Superior temporal gyrus (tissue), 1 donor: Measurements from ENCODE around the gene CDK19.
"Not testable (repeated sequence)": the region's sequence is repeated elsewhere in the genome, so short reads cannot be mapped to it uniquely, and the experiment has no call there.

Experiments
- DNase-seq: peaks from one replicate; pipeline ENCODE4 v3.0.0-alpha.2; 2016; ENCODE audit errors: extremely low spot score

CDK19 gene

GRCh38 chr6:110756817-110757216 lies 58.5 kb downstream of the CDK19 start:
- DNase-seq = no peak

- no peak for DNase-seq
These were observed 59.8 kb downstream of the CDK19 start for GRCh38 chr6:110755411-110755834.

- DNase-seq = not testable (repeated sequence)
These were observed 61.2 kb downstream of the CDK19 start for GRCh38 chr6:110753936-110754668.

- DNase-seq = peak; percentile 34
These were observed 66.8 kb downstream of the CDK19 start for GRCh38 chr6:110748453-110748852.

- DNase-seq = no peak
These were observed 68.6 kb downstream of the CDK19 start for GRCh38 chr6:110746680-110747079.

- no peak for DNase-seq
These were observed 70.3 kb downstream of the CDK19 start for GRCh38 chr6:110744991-110745390.

- DNase-seq = not testable (repeated sequence)
These were observed 72.7 kb downstream of the CDK19 start for GRCh38 chr6:110742552-110742951.

GRCh38 chr6:110741517-110741916 lies 73.8 kb downstream of the CDK19 start:
- no peak for DNase-seq

GRCh38 chr6:110738899-110739365 lies 76.3 kb downstream of the CDK19 start:
- no peak for DNase-seq

GRCh38 chr6:110735666-110736065 lies 79.6 kb downstream of the CDK19 start:
- no peak for DNase-seq

- no peak for DNase-seq
These were observed 83.4 kb downstream of the CDK19 start for GRCh38 chr6:110731898-110732297.

GRCh38 chr6:110731196-110731595 lies 84.1 kb downstream of the CDK19 start:
- no peak for DNase-seq

GRCh38 chr6:110728501-110728900 lies 86.8 kb downstream of the CDK19 start:
- no peak for DNase-seq

- DNase-seq = no peak
These were observed 92.3 kb downstream of the CDK19 start for GRCh38 chr6:110723017-110723416.

- no peak for DNase-seq
These were observed 95.2 kb downstream of the CDK19 start for GRCh38 chr6:110720066-110720465.

- DNase-seq = not testable (repeated sequence)
These were observed 95.7 kb downstream of the CDK19 start for GRCh38 chr6:110719601-110720000.

GRCh38 chr6:110714143-110714542 lies 101.1 kb downstream of the CDK19 start:
- DNase-seq = no peak

GRCh38 chr6:110712238-110712637 lies 103.0 kb downstream of the CDK19 start:
- DNase-seq = no peak

- no peak for DNase-seq
These were observed 105.2 kb downstream of the CDK19 start for GRCh38 chr6:110710115-110710514.

- DNase-seq = no peak
These were observed 106.8 kb downstream of the CDK19 start for GRCh38 chr6:110708295-110708950.

GRCh38 chr6:110705543-110705942 lies 109.7 kb downstream of the CDK19 start:
- DNase-seq = no peak

GRCh38 chr6:110703906-110704594 lies 111.2 kb downstream of the CDK19 start:
- DNase-seq = no peak
